Small intestine (tissue), 7 donors: ENCODE measurements around the gene NAB1. TPM values are rescaled to one million over a fixed set of nuclear protein-coding genes. Genes with fewer than 3 reads are reported as not detected.

ENCODE experiments used
- DNase-seq, 2 donors: peaks; one replicate each; pipeline versions ENCODE4 v3.0.0 to v3.0.0-alpha.2; 2013
- FAIRE-seq: peaks from 2 replicates; lab custom pipeline; 2012; peaks lifted over from hg19 to GRCh38; lab: Jason Lieb, UNC
- H3K27ac ChIP-seq, 3 donors: one replicate each; pipeline ENCODE4 v1.5.1; 2013; ENCODE audit warnings: low read length in 2 of 3, mild to moderate bottlenecking in 2 of 3, control low read depth in 1 of 3, inconsistent platforms in 1 of 3, low read depth in 1 of 3, moderate library complexity in 1 of 3
- H3K27me3 ChIP-seq, 3 donors: one replicate each; pipeline ENCODE4 v1.6.1; 2013; ENCODE audit warnings: low read length in 3 of 3, inconsistent platforms in 1 of 3; ENCODE audit not compliant: control insufficient read depth in 3 of 3, insufficient read depth in 3 of 3
- H3K36me3 ChIP-seq, 3 donors: one replicate each; pipeline ENCODE4 v1.6.1; 2013; ENCODE audit warnings: low read length in 3 of 3, inconsistent platforms in 1 of 3, low read depth in 1 of 3, mild to moderate bottlenecking in 1 of 3, moderate library complexity in 1 of 3; ENCODE audit not compliant: control insufficient read depth in 3 of 3, insufficient read depth in 2 of 3
- H3K4me1 ChIP-seq, 3 donors: one replicate each; pipeline ENCODE4 v1.6.1; 2013; ENCODE audit warnings: low read length in 2 of 3, inconsistent platforms in 1 of 3, low read depth in 1 of 3, mild to moderate bottlenecking in 1 of 3, moderate library complexity in 1 of 3; ENCODE audit not compliant: control insufficient read depth in 3 of 3, insufficient read depth in 2 of 3
- H3K4me3 ChIP-seq, 3 donors: one replicate each; pipeline ENCODE4 v1.5.1; 2013; ENCODE audit warnings: low read length in 3 of 3, control low read depth in 1 of 3, inconsistent platforms in 1 of 3, low read depth in 1 of 3, mild to moderate bottlenecking in 1 of 3, moderate library complexity in 1 of 3
- H3K9me3 ChIP-seq, 2 donors: one replicate each; pipeline ENCODE4 v1.6.1; 2013; ENCODE audit warnings: low read depth in 1 of 2, low read length in 1 of 2; ENCODE audit not compliant: control insufficient read depth in 2 of 2, insufficient read depth in 1 of 2
- WGBS, 3 donors: extraction: QIAGEN DNeasy Blood & Tissue Kit; methylation state at CpG; one replicate each; pipeline ENCODE4 v1.1.7; 2013; 5-methylcytosine and 5-hydroxymethylcytosine counted together
- polyA plus RNA-seq, 4 donors: library from polyadenylated mRNA; stranded (reverse) in 3 of 4; unstranded in 1 of 4; fragments of 200-250 nt in 3 of 4; fragments of 120-200 nt in 1 of 4; gene quantifications; one replicate each; pipeline versions ENCODE4 v1.2.1 to v1.2.3, GENCODE V29; 2013
- donor health status: healthy with polysubstance abuse.
- donor health status: control.
- donor health status: control.
- donor health status: Bipolar disorder and iron deficiency.
- donor health status: healthy.

Gene NAB1
- polyA plus RNA-seq, 4 donors, result 5.1 to 44.1 (median 11.6) TPM

DNA sequence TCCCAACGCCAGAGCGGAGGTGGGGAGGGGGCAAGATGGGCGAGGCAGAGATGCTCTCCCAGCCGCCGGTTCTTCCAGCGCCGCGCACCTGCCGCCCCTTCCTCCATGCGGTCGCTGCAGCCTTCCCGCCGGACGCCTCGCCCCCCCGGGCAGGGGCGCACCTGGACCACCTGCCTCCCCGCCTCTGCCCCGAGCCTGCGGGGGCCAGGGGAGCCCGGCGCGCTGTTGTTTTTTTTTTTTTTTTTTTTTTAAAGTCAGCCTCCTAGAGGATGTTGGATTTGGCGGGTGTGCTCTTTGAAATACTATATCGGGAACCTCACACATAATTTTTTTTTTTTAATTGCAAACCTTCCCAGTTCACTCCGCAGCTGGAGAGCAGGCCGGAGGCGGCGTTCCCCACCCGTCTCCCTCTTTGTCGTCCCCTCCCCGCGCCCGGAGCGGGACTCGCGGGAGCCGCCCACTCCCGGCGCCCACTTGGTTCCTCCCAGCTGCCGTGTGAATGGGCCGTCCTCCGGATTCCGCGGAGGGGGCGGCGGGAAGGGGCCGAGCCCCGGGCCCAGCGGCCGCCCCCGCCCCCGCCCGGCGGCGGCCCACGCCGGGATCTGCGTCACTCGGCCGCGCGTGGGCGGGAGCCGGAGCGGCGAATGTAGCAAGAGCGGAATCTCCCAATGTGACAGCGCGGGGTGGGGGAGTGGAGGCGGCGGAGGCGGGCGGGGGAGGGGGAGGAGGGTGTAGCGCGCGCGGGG is 421 bp upstream of the NAB1 start:
- WGBS, 3 donors, result 0 to 1% (median 1%) methylated on average over 54 to 78 of the region's 78 CpGs
- H3K27me3 ChIP-seq, result no peaks in the 10 kb centered on the region
- FAIRE-seq, result no peak
- H3K27ac ChIP-seq, result peak overlapping the region; percentile 66 to 93 (median 80)
- H3K9me3 ChIP-seq, result no peaks in the 10 kb centered on the region
- H3K36me3 ChIP-seq, result no peaks in the 10 kb centered on the region
- H3K4me3 ChIP-seq, result peak overlapping the region; percentile 68 to 97 (median 84)
- peak; percentile 83 to 94 for DNase-seq
- H3K4me1 ChIP-seq, result peaks cover 0 to 4% (median 0%) of the 10 kb centered on the region in 3 donors

DNA sequence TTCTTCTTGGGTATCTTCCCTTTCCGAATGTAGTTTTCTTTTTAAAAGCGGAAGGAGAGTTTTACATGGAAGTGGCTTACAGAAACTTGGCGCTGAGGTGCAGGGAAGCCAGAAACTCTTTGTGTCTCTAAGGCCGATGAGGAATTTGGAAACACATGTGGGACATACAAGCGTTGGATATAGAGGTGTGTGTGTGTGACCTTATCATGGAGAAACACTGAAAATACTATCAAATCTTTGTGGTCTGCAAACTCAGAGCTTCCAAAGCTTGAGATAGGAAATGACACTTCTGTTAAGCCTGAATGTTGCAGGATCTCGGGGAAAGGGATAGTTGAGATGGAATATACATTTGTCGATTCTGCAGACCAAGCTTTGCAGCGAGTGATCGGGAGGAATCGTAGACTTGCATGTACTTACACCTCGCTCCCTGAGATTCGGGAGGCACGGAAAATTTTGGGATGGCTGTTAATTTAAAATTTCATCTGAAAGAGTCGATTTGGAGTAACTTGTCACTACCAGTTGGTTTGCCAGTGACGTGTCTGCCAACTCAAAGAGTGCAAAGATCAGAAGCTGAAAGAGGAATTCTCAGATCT is 1.0 kb downstream of the NAB1 start:
- no peaks in the 10 kb centered on the region for H3K27me3 ChIP-seq
- H3K9me3 ChIP-seq, result no peaks in the 10 kb centered on the region
- WGBS, 3 donors, result 0 to 1% (median 1%) methylated on average over 15 of the region's 15 CpGs
- peak overlapping the region; percentile 87 to 95 (median 94) for H3K27ac ChIP-seq
- DNase-seq (peak; percentile 45 to 60), FAIRE-seq (no peak)
- peaks cover 0 to 4% (median 0%) of the 10 kb centered on the region in 3 donors for H3K4me1 ChIP-seq
- H3K36me3 ChIP-seq, result no peaks in the 10 kb centered on the region
- H3K4me3 ChIP-seq, result peak overlapping the region; percentile 84 to 97 (median 88)

DNA sequence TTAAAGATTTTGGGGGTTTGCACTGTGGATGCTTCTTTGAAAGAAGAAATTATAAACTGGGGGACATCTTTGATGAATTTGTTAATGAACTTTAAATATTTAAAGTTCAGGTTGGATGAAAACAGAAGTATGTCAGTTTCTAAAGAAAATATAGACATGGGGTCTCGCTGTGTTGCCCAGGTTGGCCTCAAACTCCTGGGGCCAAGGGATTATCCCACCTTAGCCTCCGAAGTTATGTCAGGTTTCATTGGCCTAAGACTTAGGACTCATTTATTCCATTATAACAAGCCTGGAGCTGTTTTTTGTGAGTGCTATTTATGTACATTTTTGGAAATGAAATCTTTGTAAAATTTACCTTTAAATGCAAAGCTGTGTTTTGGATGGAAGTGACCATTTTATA is 2.5 kb downstream of the NAB1 start:
- FAIRE-seq, result no peak
- DNase-seq, result no peak
- no peaks in the 10 kb centered on the region for H3K9me3 ChIP-seq
- no peak overlapping the region for H3K27ac ChIP-seq
- no peaks in the 10 kb centered on the region for H3K27me3 ChIP-seq
- WGBS, 3 donors, result 84 to 100% (median 86%) methylated on average over 2 of the region's 2 CpGs
- H3K4me3 ChIP-seq, result no peak overlapping the region
- H3K4me1 ChIP-seq, result peaks cover 0 to 4% (median 0%) of the 10 kb centered on the region in 3 donors
- H3K36me3 ChIP-seq, result no peaks in the 10 kb centered on the region

DNA sequence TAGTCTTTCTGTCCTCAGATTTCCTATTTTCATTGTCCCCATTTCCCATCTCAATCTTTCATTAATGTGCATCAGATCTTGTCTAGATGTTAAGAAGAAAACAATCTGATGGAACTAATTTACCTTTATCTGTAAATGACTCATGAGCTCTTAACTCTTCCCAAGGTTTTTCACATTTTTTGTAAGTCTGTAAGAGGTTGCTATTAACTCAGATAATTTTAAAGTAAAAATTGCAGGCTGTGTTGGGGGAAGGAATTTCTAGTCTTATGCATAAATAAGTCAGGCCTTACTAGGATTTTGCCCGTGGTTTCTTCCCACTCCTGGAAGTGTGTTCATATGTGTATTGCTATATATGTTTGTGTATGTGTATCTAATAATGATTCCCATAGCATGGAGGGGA is 4.3 kb downstream of the NAB1 start:
- H3K36me3 ChIP-seq, result peaks cover 0 to 2% (median 0%) of the 10 kb centered on the region in 3 donors
- DNase-seq, result no peak
- WGBS, 3 donors, result 75 to 82% (median 80%) methylated on average over 1 of the region's 1 CpG
- no peaks in the 10 kb centered on the region for H3K9me3 ChIP-seq
- H3K27me3 ChIP-seq, result no peaks in the 10 kb centered on the region
- no peak overlapping the region for H3K27ac ChIP-seq
- FAIRE-seq, result no peak
- H3K4me3 ChIP-seq, result no peak overlapping the region
- H3K4me1 ChIP-seq, result peaks cover 0 to 10% (median 0%) of the 10 kb centered on the region in 3 donors

DNA sequence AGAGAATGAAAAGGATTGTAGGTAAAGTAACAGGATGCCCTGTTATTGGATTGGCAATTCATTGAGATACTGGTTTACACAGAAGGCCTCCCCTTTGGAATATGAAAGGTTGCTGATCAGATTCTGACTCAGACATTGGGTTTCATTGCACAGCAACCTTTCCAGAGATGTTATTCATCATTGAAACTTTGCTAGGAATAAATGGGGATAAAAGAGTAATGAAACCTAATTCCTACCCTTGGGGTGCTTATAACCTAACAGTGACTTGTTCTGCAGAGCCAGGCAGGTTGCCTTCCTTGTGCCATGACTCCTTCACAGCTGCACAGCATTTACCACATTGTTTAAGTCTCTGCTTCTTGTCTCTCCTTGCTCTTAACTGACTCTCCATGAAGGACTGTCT is 5.0 kb downstream of the NAB1 start:
- FAIRE-seq (no peak), DNase-seq (no peak)
- no peaks in the 10 kb centered on the region for H3K9me3 ChIP-seq
- H3K4me1 ChIP-seq, result peaks cover 0 to 10% (median 0%) of the 10 kb centered on the region in 3 donors
- H3K36me3 ChIP-seq, result peaks cover 0 to 4% (median 0%) of the 10 kb centered on the region in 3 donors
- H3K4me3 ChIP-seq, result no peak overlapping the region
- H3K27ac ChIP-seq, result no peak overlapping the region
- H3K27me3 ChIP-seq, result no peaks in the 10 kb centered on the region

DNA sequence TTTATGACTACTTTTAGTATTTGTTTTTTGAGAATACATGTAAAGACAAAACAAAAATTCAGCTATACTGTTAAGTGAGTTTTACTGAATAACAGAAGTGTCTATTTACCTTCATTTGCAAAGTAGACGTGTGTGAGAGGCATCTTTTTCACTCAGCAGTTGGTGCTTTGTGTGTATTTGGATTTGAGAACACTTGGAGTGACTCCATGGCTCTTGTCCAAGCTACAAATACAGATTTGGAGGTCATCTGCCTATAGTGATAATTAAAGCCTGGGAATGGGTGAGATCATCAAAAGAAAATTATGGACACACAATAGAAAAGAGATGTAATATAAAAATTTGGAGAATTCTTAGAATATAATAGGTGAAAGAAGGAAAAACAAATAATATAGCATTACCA is 6.2 kb downstream of the NAB1 start:
- no peaks in the 10 kb centered on the region for H3K9me3 ChIP-seq
- peaks cover 0 to 10% (median 0%) of the 10 kb centered on the region in 3 donors for H3K4me1 ChIP-seq
- DNase-seq, result no peak
- FAIRE-seq, result no peak
- 53 to 79% (median 74%) methylated on average over 1 of the region's 1 CpG for WGBS, 3 donors
- no peak overlapping the region for H3K4me3 ChIP-seq
- H3K27ac ChIP-seq, result no peak overlapping the region
- H3K36me3 ChIP-seq, result peaks cover 0 to 7% (median 4%) of the 10 kb centered on the region in 3 donors
- no peaks in the 10 kb centered on the region for H3K27me3 ChIP-seq

DNA sequence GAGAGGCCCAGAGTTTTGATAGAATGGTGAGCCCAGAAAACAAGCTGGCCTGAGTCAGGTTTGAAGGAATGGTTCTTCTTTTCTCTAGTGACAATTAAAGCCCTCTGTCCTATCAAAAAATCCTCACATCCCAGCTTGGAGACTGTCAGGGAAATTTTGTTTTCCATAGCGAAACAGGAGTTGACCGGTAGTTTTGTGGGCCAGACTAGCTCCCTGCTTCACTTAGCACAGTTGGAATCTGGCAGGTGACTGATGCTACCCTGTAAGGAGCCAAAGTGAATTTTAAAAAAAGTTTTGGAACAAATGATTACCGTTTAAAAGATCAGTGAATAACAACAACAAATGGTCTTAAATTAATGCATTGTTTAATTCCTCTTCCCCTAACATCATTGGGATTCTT is 6.7 kb downstream of the NAB1 start:
- H3K36me3 ChIP-seq, result peaks cover 0 to 7% (median 4%) of the 10 kb centered on the region in 3 donors
- no peak for DNase-seq
- no peaks in the 10 kb centered on the region for H3K27me3 ChIP-seq
- H3K9me3 ChIP-seq, result no peaks in the 10 kb centered on the region
- no peak for FAIRE-seq
- H3K4me1 ChIP-seq, result peaks cover 0 to 10% (median 0%) of the 10 kb centered on the region in 3 donors
- 77 to 91% (median 91%) methylated on average over 3 of the region's 3 CpGs for WGBS, 3 donors
- no peak overlapping the region for H3K27ac ChIP-seq
- no peak overlapping the region for H3K4me3 ChIP-seq

DNA sequence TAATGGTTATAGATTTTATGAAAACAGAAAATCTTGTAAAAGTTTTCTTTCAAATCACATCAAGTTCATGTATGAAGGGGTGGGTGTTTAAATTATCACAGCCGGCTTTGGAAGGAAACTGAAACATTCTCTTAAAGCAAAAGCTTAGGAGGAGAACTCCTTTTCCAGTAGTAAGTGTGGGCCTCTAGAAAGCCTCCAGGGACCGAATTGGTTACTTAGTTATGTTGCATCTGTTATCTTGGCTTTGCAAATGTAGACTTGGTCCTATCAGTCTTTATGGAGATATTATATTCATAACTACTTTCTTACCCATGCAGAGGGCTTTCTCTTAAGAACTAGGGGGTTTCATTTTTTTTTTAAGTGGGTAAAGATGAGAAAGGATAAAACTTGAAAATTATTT is 7.4 kb downstream of the NAB1 start:
- Histone ChIP-seq H3K4me1 (peaks cover 0 to 10% (median 0%) of the 10 kb centered on the region in 3 donors), H3K27ac (no peak overlapping the region), H3K36me3 (peaks cover 0 to 10% (median 4%) of the 10 kb centered on the region in 3 donors), H3K27me3 (no peaks in the 10 kb centered on the region), H3K9me3 (no peaks in the 10 kb centered on the region), H3K4me3 (no peak overlapping the region)
- WGBS, 3 donors, result 49 to 65% (median 62%) methylated on average over 2 of the region's 2 CpGs
- no peak for FAIRE-seq
- DNase-seq, result no peak
